HG02970 (cell line): ENCODE results near the gene ESRRA.

Source experiments
- ATAC-seq: cut with Tn5 transposase; IDR thresholded peaks from one replicate; pipeline ENCODE4 v1.9.1; 2021; ENCODE audit warnings: mild to moderate bottlenecking, moderate library complexity, moderate number of reproducible peaks; ENCODE audit not compliant: unreplicated experiment, low FRiP score

ESRRA gene

GRCh38 chr11:64360448-64360921, 55.2 kb downstream of the ESRRA start:
- no peak for ATAC-seq

GRCh38 chr11:64361659-64362058, 56.3 kb downstream of the ESRRA start:
- no peak for ATAC-seq

GRCh38 chr11:64362339-64362738, 57.0 kb downstream of the ESRRA start:
- ATAC-seq: no peak

- ATAC-seq: no peak
Measured at GRCh38 chr11:64364435-64364834, 59.1 kb downstream of the ESRRA start.

GRCh38 chr11:64364911-64365310, 59.6 kb downstream of the ESRRA start:
- ATAC-seq: no peak
